Calu3 (cell line): ENCODE measurements around the gene RIGI. TPM values are rescaled to one million over a fixed set of nuclear protein-coding genes. Genes with fewer than 3 reads are reported as not detected.

ENCODE experiments used
- BruUV-seq: library from RNA; stranded (reverse); fragments of 400-500 nt; replicated peaks from 2 replicates; lab custom pipeline; 2021; lab: Mats Ljungman, UMichigan
- CTCF ChIA-PET: fragments of 300-600 bp; sonication (Branson Sonifier 250); formaldehyde crosslinking; loops from one replicate; lab custom pipeline; 2022; ENCODE audit warnings: antibody characterized with exemption; lab: Charles Lee
- DNase-seq: peaks from one replicate; pipeline ENCODE4 v3.0.0; 2022
- H3K27ac Mint-ChIP-seq: one replicate; pipeline ENCODE4 v1.8.0; 2022; ENCODE audit warnings: mixed read lengths; ENCODE audit not compliant: unreplicated experiment
- H3K27me3 Mint-ChIP-seq: one replicate; pipeline ENCODE4 v1.8.0; 2022; ENCODE audit warnings: mixed read lengths; ENCODE audit not compliant: unreplicated experiment
- H3K36me3 Mint-ChIP-seq: one replicate; pipeline ENCODE4 v1.8.0; 2022; ENCODE audit warnings: mild to moderate bottlenecking, moderate library complexity, mixed read lengths; ENCODE audit not compliant: insufficient read depth, unreplicated experiment
- H3K4me1 Mint-ChIP-seq: one replicate; pipeline ENCODE4 v1.8.0; 2022; ENCODE audit warnings: mild to moderate bottlenecking, low read depth, mixed read lengths; ENCODE audit not compliant: unreplicated experiment
- H3K4me3 Mint-ChIP-seq: one replicate; pipeline ENCODE4 v1.8.0; 2022; ENCODE audit warnings: mild to moderate bottlenecking, low read depth, moderate library complexity, mixed read lengths; ENCODE audit not compliant: unreplicated experiment
- H3K9me3 Mint-ChIP-seq: one replicate; pipeline ENCODE4 v1.8.0; 2022; ENCODE audit warnings: low read depth, mixed read lengths; ENCODE audit not compliant: unreplicated experiment
- CTCF ChIP-seq: fragments of 200-600 bp; IDR thresholded peaks from one replicate; pipeline ENCODE4 v1.8.0; 2022; ENCODE audit warnings: antibody characterized with exemption; ENCODE audit not compliant: unreplicated experiment
- intact Hi-C: fragments of 100-400 bp; cut with micrococcal nuclease; formaldehyde crosslinking; loops from one replicate; pipeline ENCODE4 v1.10.0; 2022; ENCODE audit not compliant: unreplicated experiment
- total RNA-seq: library from RNA; stranded (reverse); gene quantifications from 2 replicates; pipeline ENCODE4 v1.2.3, GENCODE V29; 2022

RIGI gene
- total RNA-seq, 1 experiment from 2014 or later: 24.8 TPM

- no TSS peak for BruUV-seq
- CTCF ChIA-PET: interaction anchor here (3.0 kb wide), 1 partner anchor 97 kb away, joined by 7 read pairs; no protein-coding TSS in a partner anchor
- DNase-seq: no peak
- Mint-ChIP-seq H3K4me1 (peaks cover 23% of the 10 kb centered on the region), H3K27ac (peak overlapping the region; percentile 34), H3K4me3 (peak overlapping the region; percentile 42), H3K9me3 (peaks cover 2% of the 10 kb centered on the region), H3K36me3 (peaks cover 25% of the 10 kb centered on the region), H3K27me3 (no peaks in the 10 kb centered on the region)
- TF ChIP-seq CTCF: no peak
- intact Hi-C loops: loop anchor here (10.0 kb wide), 1 partner anchor 99 kb away; no protein-coding TSS in a partner anchor
These were observed 2.1 kb downstream of the RIGI start for GRCh38 chr9:32523910-32524309.

GRCh38 chr9:32518276-32518675 is 7.7 kb downstream of the RIGI start:
- peaks cover 5% of the 10 kb centered on the region for H3K36me3 Mint-ChIP-seq
- DNase-seq: no peak
- peaks cover 5% of the 10 kb centered on the region for H3K4me1 Mint-ChIP-seq
- TF ChIP-seq CTCF: no peak
- no peak overlapping the region for H3K27ac Mint-ChIP-seq
- no TSS peak for BruUV-seq
- H3K9me3 Mint-ChIP-seq: peaks cover 6% of the 10 kb centered on the region
- CTCF ChIA-PET: no interaction called here
- H3K4me3 Mint-ChIP-seq: no peak overlapping the region
- H3K27me3 Mint-ChIP-seq: no peaks in the 10 kb centered on the region
- intact Hi-C loops: no loop called here

GRCh38 chr9:32516241-32516640 is 9.8 kb downstream of the RIGI start:
- H3K27ac Mint-ChIP-seq: no peak overlapping the region
- DNase-seq: no peak
- CTCF ChIA-PET: no interaction called here
- H3K9me3 Mint-ChIP-seq: peaks cover 6% of the 10 kb centered on the region
- no peaks in the 10 kb centered on the region for H3K36me3 Mint-ChIP-seq
- H3K4me1 Mint-ChIP-seq: peaks cover 9% of the 10 kb centered on the region
- intact Hi-C loops: no loop called here
- no peak overlapping the region for H3K4me3 Mint-ChIP-seq
- no peaks in the 10 kb centered on the region for H3K27me3 Mint-ChIP-seq
- TF ChIP-seq CTCF: no peak
- BruUV-seq: no TSS peak

GRCh38 chr9:32508728-32509127 is 17.3 kb downstream of the RIGI start:
- no peaks in the 10 kb centered on the region for H3K27me3 Mint-ChIP-seq
- peaks cover 26% of the 10 kb centered on the region for H3K4me1 Mint-ChIP-seq
- CTCF ChIA-PET: interaction anchor here (3.6 kb wide), 1 partner anchor 18 kb away, joined by 10 read pairs; the partner anchor contains the start of gene RIGI
- H3K27ac Mint-ChIP-seq: no peak overlapping the region
- no TSS peak for BruUV-seq
- no peak overlapping the region for H3K4me3 Mint-ChIP-seq
- intact Hi-C loops: no loop called here
- TF ChIP-seq CTCF: no peak
- DNase-seq: no peak
- no peaks in the 10 kb centered on the region for H3K36me3 Mint-ChIP-seq
- H3K9me3 Mint-ChIP-seq: no peaks in the 10 kb centered on the region
